T-helper 17 cell (primary cell): ENCODE data around the gene CITED2. TPM values are rescaled to one million over a fixed set of nuclear protein-coding genes. Genes with fewer than 3 reads are reported as not detected.

ENCODE experiments used
- ATAC-seq: fragments of 150-1000 bp; cut with Tn5 transposase; 2 replicates; pipeline ENCODE4 v1.10.0; 2021; ENCODE audit warnings: mild to moderate bottlenecking, moderate library complexity
- DNase-seq, 3 donors: peaks; one replicate each; pipeline versions ENCODE4 v3.0.0 to v3.0.0-alpha.2; 2020 to 2021
- H3K9me3 ChIP-seq: one replicate; pipeline ENCODE4 v1.7.0; 2013; ENCODE audit warnings: low read length, mild to moderate bottlenecking; ENCODE audit not compliant: control insufficient read depth, poor library complexity, severe bottlenecking
- H3K27ac Mint-ChIP-seq: one replicate; pipeline ENCODE4 v1.8.0; 2022; ENCODE audit warnings: mild to moderate bottlenecking, moderate library complexity, mixed read lengths
- H3K27me3 Mint-ChIP-seq: one replicate; pipeline ENCODE4 v1.8.0; 2022; ENCODE audit warnings: mixed read lengths
- H3K36me3 Mint-ChIP-seq: one replicate; pipeline ENCODE4 v1.8.0; 2022; ENCODE audit warnings: low read depth, mixed read lengths
- H3K4me1 Mint-ChIP-seq: one replicate; pipeline ENCODE4 v1.8.0; 2022; ENCODE audit warnings: mild to moderate bottlenecking, mixed read lengths
- H3K4me3 Mint-ChIP-seq: one replicate; pipeline ENCODE4 v1.8.0; 2022; ENCODE audit warnings: mild to moderate bottlenecking, moderate library complexity, mixed read lengths
- total RNA-seq, 4 donors: library from RNA in 2 of 4; stranded (reverse) in 2 of 4; gene quantifications; one replicate each; pipeline ENCODE4 v1.2.3 and lab custom pipeline; 2022 to 2026

CITED2 gene
- total RNA-seq, 2 donors from 2014 or later: 156 to 170 TPM

- no peaks in the 10 kb centered on the region for H3K27me3 Mint-ChIP-seq
These were observed 24.2 kb upstream of the CITED2 start for GRCh38 chr6:139398658-139399057.

GRCh38 chr6:139395891-139396301 is 21.4 kb upstream of the CITED2 start:
- DNase-seq: no peak
- H3K4me3 Mint-ChIP-seq: no peak overlapping the region
- ATAC-seq: no peak
- H3K36me3 Mint-ChIP-seq: no peaks in the 10 kb centered on the region
- no peaks in the 10 kb centered on the region for H3K4me1 Mint-ChIP-seq
- no peak overlapping the region for H3K27ac Mint-ChIP-seq
- no peaks in the 10 kb centered on the region for H3K27me3 Mint-ChIP-seq
- no peaks in the 10 kb centered on the region for H3K9me3 ChIP-seq

More at GRCh38 chr6:139398658-139399057, 24.2 kb upstream of the CITED2 start:
- Mint-ChIP-seq H3K27ac (no peak overlapping the region), H3K36me3 (no peaks in the 10 kb centered on the region), H3K4me1 (no peaks in the 10 kb centered on the region), H3K4me3 (no peak overlapping the region)
- no peaks in the 10 kb centered on the region for H3K9me3 ChIP-seq
- ATAC-seq (no peak), DNase-seq (no peak)

GRCh38 chr6:139395371-139395770 is 20.9 kb upstream of the CITED2 start:
- H3K4me1 Mint-ChIP-seq: no peaks in the 10 kb centered on the region
- H3K27ac Mint-ChIP-seq: no peak overlapping the region
- H3K4me3 Mint-ChIP-seq: no peak overlapping the region
- no peaks in the 10 kb centered on the region for H3K36me3 Mint-ChIP-seq
- no peak for ATAC-seq
- no peaks in the 10 kb centered on the region for H3K9me3 ChIP-seq
- H3K27me3 Mint-ChIP-seq: no peaks in the 10 kb centered on the region
- no peak for DNase-seq

GRCh38 chr6:139394027-139394649 is 19.7 kb upstream of the CITED2 start:
- DNase-seq (no peak), ATAC-seq (no peak)
- Mint-ChIP-seq H3K27me3 (no peaks in the 10 kb centered on the region), H3K36me3 (no peaks in the 10 kb centered on the region), H3K4me3 (no peak overlapping the region), H3K27ac (peak overlapping the region; percentile 43), H3K4me1 (no peaks in the 10 kb centered on the region)
- H3K9me3 ChIP-seq: no peaks in the 10 kb centered on the region

- Mint-ChIP-seq H3K27me3 (no peaks in the 10 kb centered on the region), H3K36me3 (no peaks in the 10 kb centered on the region), H3K27ac (no peak overlapping the region), H3K4me1 (no peaks in the 10 kb centered on the region), H3K4me3 (no peak overlapping the region)
- DNase-seq (no peak), ATAC-seq (no peak)
- no peaks in the 10 kb centered on the region for H3K9me3 ChIP-seq
These were observed 18.3 kb upstream of the CITED2 start for GRCh38 chr6:139392794-139393193.

- Mint-ChIP-seq H3K4me1 (no peaks in the 10 kb centered on the region), H3K27me3 (no peaks in the 10 kb centered on the region)
These were observed 17.3 kb upstream of the CITED2 start for GRCh38 chr6:139391709-139392108.

GRCh38 chr6:139390447-139390846 is 16.0 kb upstream of the CITED2 start:
- no peaks in the 10 kb centered on the region for H3K9me3 ChIP-seq
- Mint-ChIP-seq H3K36me3 (no peaks in the 10 kb centered on the region), H3K4me1 (no peaks in the 10 kb centered on the region), H3K27ac (no peak overlapping the region), H3K27me3 (no peaks in the 10 kb centered on the region), H3K4me3 (no peak overlapping the region)
- DNase-seq: no peak
- no peak for ATAC-seq

More at GRCh38 chr6:139391709-139392108, 17.3 kb upstream of the CITED2 start:
- no peak for DNase-seq
- no peak for ATAC-seq
- H3K4me3 Mint-ChIP-seq: no peak overlapping the region
- no peaks in the 10 kb centered on the region for H3K36me3 Mint-ChIP-seq
- H3K9me3 ChIP-seq: no peaks in the 10 kb centered on the region
- no peak overlapping the region for H3K27ac Mint-ChIP-seq

- no peaks in the 10 kb centered on the region for H3K4me1 Mint-ChIP-seq
- no peaks in the 10 kb centered on the region for H3K27me3 Mint-ChIP-seq
- H3K27ac Mint-ChIP-seq: no peak overlapping the region
These were observed 13.9 kb upstream of the CITED2 start for GRCh38 chr6:139388384-139388783.

GRCh38 chr6:139386404-139386803 is 12.0 kb upstream of the CITED2 start:
- no peak for DNase-seq
- Mint-ChIP-seq H3K4me1 (no peaks in the 10 kb centered on the region), H3K27ac (no peak overlapping the region), H3K4me3 (no peak overlapping the region), H3K27me3 (peaks cover 8% of the 10 kb centered on the region), H3K36me3 (peaks cover 2% of the 10 kb centered on the region)
- ATAC-seq: no peak
- no peaks in the 10 kb centered on the region for H3K9me3 ChIP-seq

More at GRCh38 chr6:139388384-139388783, 13.9 kb upstream of the CITED2 start:
- ATAC-seq (no peak), DNase-seq (no peak)
- Mint-ChIP-seq H3K4me3 (no peak overlapping the region), H3K36me3 (no peaks in the 10 kb centered on the region)
- no peaks in the 10 kb centered on the region for H3K9me3 ChIP-seq

- H3K36me3 Mint-ChIP-seq: peaks cover 2% of the 10 kb centered on the region
- H3K27ac Mint-ChIP-seq: no peak overlapping the region
- H3K4me1 Mint-ChIP-seq: peaks cover 6% of the 10 kb centered on the region
- H3K4me3 Mint-ChIP-seq: no peak overlapping the region
- peaks cover 13% of the 10 kb centered on the region for H3K27me3 Mint-ChIP-seq
- H3K9me3 ChIP-seq: no peaks in the 10 kb centered on the region
- ATAC-seq: no peak
- DNase-seq: no peak
These were observed 6.9 kb upstream of the CITED2 start for GRCh38 chr6:139381216-139381865.

- H3K9me3 ChIP-seq: no peaks in the 10 kb centered on the region
- Mint-ChIP-seq H3K36me3 (peaks cover 2% of the 10 kb centered on the region), H3K4me1 (peaks cover 12% of the 10 kb centered on the region), H3K27ac (no peak overlapping the region), H3K27me3 (peaks cover 13% of the 10 kb centered on the region), H3K4me3 (no peak overlapping the region)
- ATAC-seq (no peak), DNase-seq (no peak)
These were observed 6.2 kb upstream of the CITED2 start for GRCh38 chr6:139380611-139381010.

GRCh38 chr6:139380168-139380567 is 5.7 kb upstream of the CITED2 start:
- peaks cover 2% of the 10 kb centered on the region for H3K36me3 Mint-ChIP-seq
- H3K4me1 Mint-ChIP-seq: peaks cover 16% of the 10 kb centered on the region
- no peak overlapping the region for H3K27ac Mint-ChIP-seq
- no peaks in the 10 kb centered on the region for H3K9me3 ChIP-seq
- no peak for DNase-seq
- H3K4me3 Mint-ChIP-seq: no peak overlapping the region
- H3K27me3 Mint-ChIP-seq: peaks cover 13% of the 10 kb centered on the region
- ATAC-seq: no peak

- H3K4me3 Mint-ChIP-seq: no peak overlapping the region
- no peak for ATAC-seq
These were observed 4.5 kb upstream of the CITED2 start for GRCh38 chr6:139378882-139379341.

GRCh38 chr6:139378226-139378625 is 3.8 kb upstream of the CITED2 start:
- H3K27ac Mint-ChIP-seq: peak overlapping the region; percentile 19
- H3K27me3 Mint-ChIP-seq: peaks cover 17% of the 10 kb centered on the region

More at GRCh38 chr6:139378882-139379341, 4.5 kb upstream of the CITED2 start:
- no peaks in the 10 kb centered on the region for H3K9me3 ChIP-seq
- Mint-ChIP-seq H3K36me3 (peaks cover 6% of the 10 kb centered on the region), H3K4me1 (peaks cover 21% of the 10 kb centered on the region), H3K27me3 (peaks cover 17% of the 10 kb centered on the region), H3K27ac (peak overlapping the region; percentile 19)
- no peak for DNase-seq

More at GRCh38 chr6:139378226-139378625, 3.8 kb upstream of the CITED2 start:
- H3K4me3 Mint-ChIP-seq: peak overlapping the region; percentile 4
- peaks cover 9% of the 10 kb centered on the region for H3K36me3 Mint-ChIP-seq
- H3K4me1 Mint-ChIP-seq: peaks cover 25% of the 10 kb centered on the region
- H3K9me3 ChIP-seq: no peaks in the 10 kb centered on the region
- DNase-seq (no peak), ATAC-seq (no peak)
